ENCODE data around the gene DNAH8.
"Not testable (repeated sequence)": the region's sequence is repeated elsewhere in the genome, so short reads cannot be mapped to it uniquely, and the experiment has no call there.

DNAH8 gene

GRCh38 chr6:38715016-38715689 is at the start of gene DNAH8:
DNAH8 (plus strand) TSS chr6:38715311; CDS start chr6:38722810, 7,499 bp downstream.
- DNase-seq: peak; percentile 32

- peak; percentile 30 for DNase-seq
Measured at GRCh38 chr6:38671885-38672467, 43.1 kb upstream of the DNAH8 start.

GRCh38 chr6:38673397-38674165 is 41.5 kb upstream of the DNAH8 start:
- peak; percentile 39 for DNase-seq

- no peak for DNase-seq
Measured at GRCh38 chr6:38676236-38676973, 38.7 kb upstream of the DNAH8 start.

GRCh38 chr6:38676974-38677544 is 38.1 kb upstream of the DNAH8 start:
- DNase-seq: no peak

- no peak for DNase-seq
Measured at GRCh38 chr6:38678178-38678760, 36.8 kb upstream of the DNAH8 start.

- DNase-seq: no peak
Measured at GRCh38 chr6:38679668-38680067, 35.4 kb upstream of the DNAH8 start.

- no peak for DNase-seq
Measured at GRCh38 chr6:38681850-38682249, 33.3 kb upstream of the DNAH8 start.

- no peak for DNase-seq
Measured at GRCh38 chr6:38684237-38684636, 30.9 kb upstream of the DNAH8 start.

GRCh38 chr6:38684904-38685303 is 30.2 kb upstream of the DNAH8 start:
- DNase-seq: no peak

- DNase-seq: no peak
Measured at GRCh38 chr6:38686270-38687042, 28.7 kb upstream of the DNAH8 start.

GRCh38 chr6:38687043-38687353 is 28.1 kb upstream of the DNAH8 start:
- DNase-seq: no peak

- DNase-seq: no peak
Measured at GRCh38 chr6:38687549-38687948, 27.6 kb upstream of the DNAH8 start.

- no peak for DNase-seq
Measured at GRCh38 chr6:38688579-38689087, 26.5 kb upstream of the DNAH8 start.

- no peak for DNase-seq
Measured at GRCh38 chr6:38695227-38695900, 19.7 kb upstream of the DNAH8 start.

- no peak for DNase-seq
Measured at GRCh38 chr6:38695933-38696332, 19.2 kb upstream of the DNAH8 start.

GRCh38 chr6:38696345-38696744 is 18.8 kb upstream of the DNAH8 start:
- DNase-seq: no peak

GRCh38 chr6:38697846-38698245 is 17.3 kb upstream of the DNAH8 start:
- no peak for DNase-seq

GRCh38 chr6:38699702-38700101 is 15.4 kb upstream of the DNAH8 start:
- DNase-seq: not testable (repeated sequence)

GRCh38 chr6:38701551-38701950 is 13.6 kb upstream of the DNAH8 start:
- no peak for DNase-seq
